ENCODE data around the gene PLCB1. TPM values are rescaled to one million over a fixed set of nuclear protein-coding genes. Genes with fewer than 3 reads are reported as not detected.

Gene PLCB1
- total RNA-seq, 1 donor from 2014 or later: 10.7 TPM

GRCh38 chr20:8744228-8744844, 612.3 kb downstream of the PLCB1 start:
- no peaks in the 10 kb centered on the region for H3K27me3 ChIP-seq (ENCODE audit: insufficient read depth, low read length)

GRCh38 chr20:8749101-8749500, 617.0 kb downstream of the PLCB1 start:
- no peaks in the 10 kb centered on the region for H3K9me3 ChIP-seq (ENCODE audit: insufficient read depth, low read depth, low read length)
- TF ChIP-seq CTCF (IDR thresholded peaks at IDR 0.05; ENCODE audit: insufficient read depth, low read depth, low read length) (no peak), EZH2 (IDR thresholded peaks at IDR 0.05; ENCODE audit: insufficient read depth, low read length) (no peak)
- no peak overlapping the region for H3K4me2 ChIP-seq (ENCODE audit: low read length)
- no peaks in the 10 kb centered on the region for H4K20me1 ChIP-seq (ENCODE audit: insufficient read depth, low read length)
- no peak overlapping the region for H3K27ac Mint-ChIP-seq (ENCODE audit: unreplicated experiment)
- no peak overlapping the region for H2AFZ ChIP-seq (ENCODE audit: low read depth, low read length)
- no peaks in the 10 kb centered on the region for H3K27me3 ChIP-seq (ENCODE audit: insufficient read depth, low read length)
- no peaks in the 10 kb centered on the region for H3K4me1 Mint-ChIP-seq (ENCODE audit: low read depth, unreplicated experiment)
- no peak overlapping the region for H3K27ac ChIP-seq (ENCODE audit: low read depth, low read length)
- H3K79me2 ChIP-seq (ENCODE audit: insufficient read depth, low read length): no peaks in the 10 kb centered on the region
- H3K27me3 Mint-ChIP-seq (ENCODE audit: low read depth, unreplicated experiment): no peaks in the 10 kb centered on the region
- no peak overlapping the region for H3K4me3 ChIP-seq (ENCODE audit: insufficient read depth, low read depth, low read length)
- peak; percentile 75 for DNase-seq (ENCODE audit: low read depth)
- no peaks in the 10 kb centered on the region for H3K36me3 ChIP-seq (ENCODE audit: insufficient read depth, low read length)
- no peaks in the 10 kb centered on the region for H3K4me1 ChIP-seq (ENCODE audit: insufficient read depth, low read length)
- H3K9ac ChIP-seq (ENCODE audit: low read length): no peak overlapping the region
- FAIRE-seq: no peak
- no peaks in the 10 kb centered on the region for H3K9me3 Mint-ChIP-seq (ENCODE audit: unreplicated experiment)
- no peak overlapping the region for H3K4me3 Mint-ChIP-seq (ENCODE audit: unreplicated experiment)
- no peaks in the 10 kb centered on the region for H3K36me3 Mint-ChIP-seq (ENCODE audit: low read depth, unreplicated experiment)

More at GRCh38 chr20:8744228-8744844, 612.3 kb downstream of the PLCB1 start:
- no peak overlapping the region for H3K27ac Mint-ChIP-seq (ENCODE audit: unreplicated experiment)
- Histone ChIP-seq H4K20me1 (ENCODE audit: insufficient read depth, low read length) (no peaks in the 10 kb centered on the region), H3K27ac (ENCODE audit: low read depth, low read length) (no peak overlapping the region), H3K4me2 (ENCODE audit: low read length) (no peak overlapping the region), H2AFZ (ENCODE audit: low read depth, low read length) (no peak overlapping the region), H3K4me3 (ENCODE audit: insufficient read depth, low read depth, low read length) (no peak overlapping the region), H3K79me2 (ENCODE audit: insufficient read depth, low read length) (no peaks in the 10 kb centered on the region), H3K9me3 (ENCODE audit: insufficient read depth, low read depth, low read length) (no peaks in the 10 kb centered on the region), H3K9ac (ENCODE audit: low read length) (no peak overlapping the region), H3K4me1 (ENCODE audit: insufficient read depth, low read length) (no peaks in the 10 kb centered on the region), H3K36me3 (ENCODE audit: insufficient read depth, low read length) (no peaks in the 10 kb centered on the region)
- TF ChIP-seq EZH2 (IDR thresholded peaks at IDR 0.05; ENCODE audit: insufficient read depth, low read length): no peak
- TF ChIP-seq CTCF (IDR thresholded peaks at IDR 0.05; ENCODE audit: insufficient read depth, low read depth, low read length): no peak
- DNase-seq (ENCODE audit: low read depth) (no peak), FAIRE-seq (no peak)
- H3K4me3 Mint-ChIP-seq (ENCODE audit: unreplicated experiment): no peak overlapping the region
- H3K4me1 Mint-ChIP-seq (ENCODE audit: low read depth, unreplicated experiment): no peaks in the 10 kb centered on the region
- no peaks in the 10 kb centered on the region for H3K27me3 Mint-ChIP-seq (ENCODE audit: low read depth, unreplicated experiment)
- no peaks in the 10 kb centered on the region for H3K36me3 Mint-ChIP-seq (ENCODE audit: low read depth, unreplicated experiment)
- H3K9me3 Mint-ChIP-seq (ENCODE audit: unreplicated experiment): peaks cover 2% of the 10 kb centered on the region

GRCh38 chr20:8749986-8750385, 617.9 kb downstream of the PLCB1 start:
- Histone ChIP-seq H3K9me3 (ENCODE audit: insufficient read depth, low read depth, low read length) (no peaks in the 10 kb centered on the region), H4K20me1 (ENCODE audit: insufficient read depth, low read length) (no peaks in the 10 kb centered on the region), H3K9ac (ENCODE audit: low read length) (no peak overlapping the region), H2AFZ (ENCODE audit: low read depth, low read length) (no peak overlapping the region), H3K4me3 (ENCODE audit: insufficient read depth, low read depth, low read length) (no peak overlapping the region), H3K4me1 (ENCODE audit: insufficient read depth, low read length) (no peaks in the 10 kb centered on the region), H3K27me3 (ENCODE audit: insufficient read depth, low read length) (no peaks in the 10 kb centered on the region), H3K27ac (ENCODE audit: low read depth, low read length) (no peak overlapping the region), H3K4me2 (ENCODE audit: low read length) (no peak overlapping the region), H3K36me3 (ENCODE audit: insufficient read depth, low read length) (no peaks in the 10 kb centered on the region), H3K79me2 (ENCODE audit: insufficient read depth, low read length) (no peaks in the 10 kb centered on the region)
- no peak overlapping the region for H3K27ac Mint-ChIP-seq (ENCODE audit: unreplicated experiment)
- no peaks in the 10 kb centered on the region for H3K9me3 Mint-ChIP-seq (ENCODE audit: unreplicated experiment)
- peak; percentile 45 for FAIRE-seq
- no peaks in the 10 kb centered on the region for H3K36me3 Mint-ChIP-seq (ENCODE audit: low read depth, unreplicated experiment)
- no peak overlapping the region for H3K4me3 Mint-ChIP-seq (ENCODE audit: unreplicated experiment)
- TF ChIP-seq EZH2 (IDR thresholded peaks at IDR 0.05; ENCODE audit: insufficient read depth, low read length) (no peak), CTCF (IDR thresholded peaks at IDR 0.05; ENCODE audit: insufficient read depth, low read depth, low read length) (no peak)
- peak; percentile 39 for DNase-seq (ENCODE audit: low read depth)
- no peaks in the 10 kb centered on the region for H3K4me1 Mint-ChIP-seq (ENCODE audit: low read depth, unreplicated experiment)
- no peaks in the 10 kb centered on the region for H3K27me3 Mint-ChIP-seq (ENCODE audit: low read depth, unreplicated experiment)

Measured in astrocyte (in vitro differentiated cells and primary cell).